Measurements from ENCODE around the gene TBK1. TPM values are rescaled to one million over a fixed set of nuclear protein-coding genes. Genes with fewer than 3 reads are reported as not detected.

TBK1 gene
- total RNA-seq: 37.0 TPM

DNA sequence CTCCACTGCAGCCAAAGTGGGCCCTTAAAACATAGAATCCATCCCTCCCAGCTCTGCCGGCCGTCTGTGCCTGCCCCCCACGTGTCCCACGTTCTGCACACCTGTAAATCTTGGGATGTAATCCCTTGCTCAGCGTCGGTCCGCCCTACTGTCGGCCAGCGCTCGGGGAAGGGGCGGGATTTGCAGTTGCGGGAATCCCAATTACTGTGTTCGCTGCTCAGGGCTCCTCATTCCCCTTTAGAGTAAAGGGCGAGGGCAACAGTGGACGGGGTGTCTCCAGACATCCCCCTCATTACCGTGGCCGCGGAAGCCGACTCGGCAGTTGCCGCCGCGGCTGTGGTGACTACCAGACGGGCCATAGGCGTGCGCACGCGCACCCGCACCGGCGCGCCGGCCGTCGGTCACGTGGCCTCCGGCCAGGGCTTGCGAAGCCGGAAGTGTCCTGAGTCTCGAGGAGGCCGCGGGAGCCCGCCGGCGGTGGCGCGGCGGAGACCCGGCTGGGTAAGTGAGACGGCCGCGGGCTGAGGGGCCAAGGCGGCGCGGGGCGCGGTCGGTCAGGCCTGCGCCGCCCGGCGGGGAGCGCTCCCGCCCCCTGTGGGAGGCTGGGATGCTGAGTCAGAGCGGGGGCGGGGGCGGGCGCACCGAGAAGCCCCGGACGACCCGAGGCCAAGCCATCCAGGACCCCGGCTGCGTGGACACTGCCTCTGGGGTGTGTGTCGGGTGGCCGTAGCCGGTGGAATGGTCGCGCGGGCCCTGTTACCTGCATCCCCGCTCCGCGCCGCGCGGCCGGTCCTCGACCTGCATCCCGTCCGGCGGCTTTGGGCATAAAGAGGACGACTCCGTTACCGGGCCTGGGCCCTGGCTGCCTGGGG, at the start of gene TBK1:
Gene TBK1 (plus strand): TSS at position 434 of the 872 bp plus-strand sequence. CDS start 3,751 bp downstream, outside the sequence.

GRCh38 chr12:64403707-64404469, 48.0 kb upstream of the TBK1 start, which contains the start of gene XPOT:
Gene XPOT, plus strand, starts transcription at chr12:64404392. Its CDS starts 5,644 bp downstream, at chr12:64410036.

Other genes with a start within 250 kb of the TBK1 start
- 9.1 TPM for gene KICS2, start 229.8 kb upstream of the TBK1 start, total RNA-seq
- gene C12orf56, start 61.4 kb upstream of the TBK1 start, total RNA-seq: 4.0 TPM
- 75.8 TPM for gene XPOT, start 47.7 kb upstream of the TBK1 start, total RNA-seq
- gene RASSF3, start 158.4 kb downstream of the TBK1 start, total RNA-seq: 22.7 TPM

Data from camera-type eye (tissue), 1 donor.